Dermis microvascular lymphatic vessel endothelial cell (primary cell): Measurements from ENCODE around the gene VPS25. TPM values are rescaled to one million over a fixed set of nuclear protein-coding genes. Genes with fewer than 3 reads are reported as not detected.
A peak's percentile ranks its signal among the peaks of the same experiment; 100 is the strongest.
"Not testable (repeated sequence)": the region's sequence is repeated elsewhere in the genome, so short reads cannot be mapped to it uniquely, and the experiment has no call there.

Source experiments
- DNase-seq, 2 donors: peaks; one replicate each; pipeline versions ENCODE4 v3.0.0 to v3.0.0-alpha.2; 2010; ENCODE audit warnings: low read depth in 2 of 2
- total RNA-seq: library from RNA; depleted of rRNA; stranded (reverse); fragments of >200 nt; gene quantifications from 2 replicates; pipeline ENCODE4 v1.2.1, GENCODE V29; 2014

The VPS25 gene
- total RNA-seq = 39.2 and 48.3 TPM in 2 replicates

- peak; percentile 52 to 64 for DNase-seq
Measured at GRCh38 chr17:42773290-42774035, at the start of gene VPS25. TSS of gene VPS25 (plus strand) at chr17:42773449. CDS start at chr17:42773476, 27 bp downstream.

- DNase-seq = no peak
Measured at GRCh38 chr17:42723636-42724035, 49.6 kb upstream of the VPS25 start.

- DNase-seq = no peak
Measured at GRCh38 chr17:42725143-42725542, 48.1 kb upstream of the VPS25 start.

- no peak for DNase-seq
Measured at GRCh38 chr17:42740699-42741098, 32.5 kb upstream of the VPS25 start.

DNA sequence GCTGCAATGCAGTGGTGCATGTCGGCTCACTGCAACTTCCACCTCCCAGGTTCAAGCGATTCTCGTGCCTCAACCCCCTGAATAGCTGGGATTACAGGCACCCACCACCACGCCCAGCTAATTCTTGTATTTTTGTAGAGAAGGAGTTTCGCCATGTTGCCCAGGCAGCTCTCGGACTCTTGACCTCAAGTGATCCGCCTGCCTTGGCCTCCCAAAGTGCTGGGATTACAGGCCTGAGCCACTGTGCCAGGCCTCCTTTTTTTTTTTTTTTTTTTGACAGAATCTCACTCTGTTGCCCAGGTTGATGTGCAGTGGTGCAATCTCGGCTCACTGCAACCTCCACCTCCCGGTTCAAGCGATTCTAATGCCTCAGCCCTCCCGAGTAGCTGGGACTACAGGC lies 30.3 kb upstream of the VPS25 start:
- not testable (repeated sequence) for DNase-seq

- peak in 1 of 2 donors; percentile 35 for DNase-seq
Measured at GRCh38 chr17:42743595-42744282, 29.5 kb upstream of the VPS25 start.

DNA sequence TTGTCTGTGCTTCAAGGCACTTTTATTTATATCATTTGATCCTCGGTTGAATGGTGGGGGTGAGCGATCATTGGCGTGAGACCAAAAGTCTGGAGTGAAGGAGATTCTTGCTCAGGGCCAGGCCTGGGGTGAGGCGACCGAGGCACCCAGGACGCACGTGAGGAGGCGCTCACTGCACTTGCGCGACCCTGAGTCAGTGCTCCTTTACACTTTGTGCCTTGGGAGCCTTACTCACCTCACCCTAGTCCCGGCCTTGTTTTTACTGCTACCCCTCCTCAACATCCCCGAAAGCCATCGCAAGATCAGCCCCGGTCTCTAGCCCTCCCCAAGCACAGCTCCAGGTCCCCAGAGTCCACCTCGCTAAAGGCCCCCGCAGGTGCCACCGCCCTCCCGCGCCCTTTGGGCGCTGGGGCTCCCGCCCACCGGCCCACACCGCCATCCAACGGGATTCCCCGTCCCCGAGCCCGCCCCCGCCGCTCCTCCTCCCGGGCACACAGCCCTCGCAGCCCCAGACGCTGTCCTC lies 28.9 kb upstream of the VPS25 start:
- peak in 1 of 2 donors; percentile 80 for DNase-seq

- peak; percentile 72 to 92 for DNase-seq
Measured at GRCh38 chr17:42744806-42745617, 28.2 kb upstream of the VPS25 start, which contains the start of gene EZH1. TSS of gene EZH1 (minus strand) at chr17:42745040. CDS start at chr17:42728941, 16,099 bp downstream.

DNA sequence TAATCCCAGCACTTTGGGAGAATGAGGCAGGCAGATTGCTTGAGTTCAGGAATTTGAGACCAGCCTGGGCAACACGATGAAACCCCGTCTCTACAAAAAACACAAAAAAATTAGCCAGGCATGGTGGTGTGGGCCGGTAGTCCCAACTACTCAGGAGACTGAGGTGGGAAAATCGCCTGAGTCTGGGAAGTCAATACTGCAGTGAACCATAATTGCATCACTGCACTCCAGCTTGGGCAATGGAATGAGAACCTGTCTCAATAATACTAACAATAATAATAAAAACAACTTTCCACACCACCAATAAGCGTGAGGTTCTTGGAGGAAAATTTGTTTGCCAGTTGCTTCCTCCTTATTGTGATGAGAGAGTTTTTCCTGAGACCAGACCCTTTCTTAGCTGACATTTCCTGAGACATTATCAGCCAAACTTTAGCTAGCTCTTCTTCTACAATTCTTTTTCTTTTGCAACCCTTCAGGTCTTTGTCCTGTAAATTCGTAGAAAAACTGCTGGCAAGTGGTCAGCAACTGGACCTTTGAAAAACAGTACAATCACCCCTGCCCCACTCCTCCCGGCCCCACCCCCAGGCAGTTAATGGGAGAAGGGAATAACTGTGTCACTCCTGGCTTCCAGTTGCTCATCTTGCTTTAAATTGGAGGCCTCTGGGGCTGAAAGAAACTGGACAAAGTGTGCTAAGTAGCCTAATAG lies 24.9 kb upstream of the VPS25 start:
- peak in 1 of 2 donors; percentile 5 for DNase-seq

- DNase-seq = no peak
Measured at GRCh38 chr17:42748908-42749798, 24.1 kb upstream of the VPS25 start.

DNA sequence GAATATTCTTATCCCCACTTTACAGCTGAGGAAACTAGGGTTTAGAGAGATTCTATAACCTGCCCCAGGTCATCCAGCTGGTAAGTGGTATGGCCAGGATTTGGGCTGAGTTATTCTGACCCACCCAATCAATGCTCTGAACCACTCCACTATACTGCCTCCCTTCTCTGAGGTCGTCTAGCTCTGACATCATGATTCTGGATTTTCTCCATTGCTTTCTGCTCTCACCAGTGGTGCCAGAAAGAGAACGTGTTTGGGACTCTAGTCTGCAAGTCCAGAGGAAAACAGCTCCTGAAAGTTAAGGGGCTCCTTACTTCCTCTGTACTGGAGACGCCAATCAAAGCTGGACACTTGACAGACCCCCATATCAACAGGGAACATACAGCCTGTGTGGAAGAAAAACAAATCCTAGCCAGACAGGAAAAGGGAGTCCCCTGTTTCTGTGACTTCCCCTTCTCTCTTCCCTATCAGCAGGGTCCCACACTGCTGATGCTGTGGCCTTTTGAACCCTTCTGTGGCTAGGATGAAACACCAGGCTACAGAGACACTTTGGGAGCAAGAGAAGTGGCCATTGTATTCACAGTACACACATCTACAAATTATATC lies 22.4 kb upstream of the VPS25 start:
- peak; percentile 62 to 71 for DNase-seq

DNA sequence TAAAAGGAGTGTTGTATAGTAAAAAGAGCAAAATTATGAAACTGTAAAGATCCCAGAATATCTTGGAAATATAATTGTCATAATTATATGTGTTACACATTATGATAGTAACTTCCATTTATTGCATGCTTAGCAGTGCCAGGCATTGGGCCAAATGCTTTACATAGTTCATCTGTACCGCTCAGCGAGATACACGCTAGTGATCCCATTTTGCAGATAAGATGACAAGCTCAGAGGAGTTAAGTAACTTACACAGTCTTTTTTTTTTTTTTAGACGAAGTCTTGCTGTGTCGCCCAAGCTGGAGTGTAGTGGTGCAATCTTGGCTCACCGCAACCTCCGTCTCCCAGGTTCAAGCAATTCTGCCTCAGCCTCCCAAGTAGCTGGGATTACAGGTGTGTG lies 21.6 kb upstream of the VPS25 start:
- DNase-seq = no peak

DNA sequence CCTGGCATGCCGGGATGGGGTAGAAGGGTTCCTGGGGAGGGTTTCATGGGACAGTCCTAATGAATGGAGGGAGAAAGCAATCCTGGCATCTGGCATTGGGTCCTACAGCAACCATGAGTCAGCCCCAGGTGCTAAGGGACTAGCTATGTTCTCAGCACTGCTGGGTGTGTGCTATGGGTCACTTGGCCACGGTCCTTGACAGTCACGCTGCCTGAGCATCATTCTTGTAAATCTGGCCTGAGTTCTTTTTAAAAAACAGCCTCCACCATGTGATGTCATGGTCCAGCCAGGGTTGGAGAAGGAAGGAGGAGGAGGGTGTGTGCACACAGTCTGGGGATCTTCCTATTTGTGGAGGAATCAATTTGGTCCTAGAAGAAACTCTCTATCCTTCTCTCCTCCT lies 18.5 kb upstream of the VPS25 start:
- no peak for DNase-seq

GRCh38 chr17:42759982-42760651 lies 13.1 kb upstream of the VPS25 start:
- peak in 1 of 2 donors; percentile 8 for DNase-seq

GRCh38 chr17:42760652-42761581 lies 12.3 kb upstream of the VPS25 start, which contains the start of gene RAMP2:
TSS of gene RAMP2 (plus strand) at chr17:42761227. CDS start at chr17:42761262, 35 bp downstream.
- DNase-seq = peak in 1 of 2 donors; percentile 43

DNA sequence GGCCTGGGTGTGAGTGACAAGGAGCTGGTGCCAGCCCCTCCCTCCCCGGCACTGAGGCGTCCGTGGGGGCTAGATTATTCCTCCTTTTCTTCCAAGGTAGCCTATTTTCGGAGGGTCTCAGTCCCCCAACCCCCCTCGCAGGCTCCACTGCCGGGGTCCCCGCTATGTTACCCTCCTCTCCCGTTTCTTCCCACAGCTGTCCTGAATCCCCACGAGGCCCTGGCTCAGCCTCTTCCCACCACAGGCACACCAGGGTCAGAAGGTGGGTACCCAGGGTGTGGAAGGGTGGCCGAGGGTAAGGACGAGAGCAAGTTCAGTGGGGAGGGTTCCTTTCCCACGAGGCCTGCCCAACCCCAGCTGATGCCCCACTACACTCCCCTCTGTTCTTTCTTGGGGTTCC lies 11.6 kb upstream of the VPS25 start:
- DNase-seq = no peak

DNA sequence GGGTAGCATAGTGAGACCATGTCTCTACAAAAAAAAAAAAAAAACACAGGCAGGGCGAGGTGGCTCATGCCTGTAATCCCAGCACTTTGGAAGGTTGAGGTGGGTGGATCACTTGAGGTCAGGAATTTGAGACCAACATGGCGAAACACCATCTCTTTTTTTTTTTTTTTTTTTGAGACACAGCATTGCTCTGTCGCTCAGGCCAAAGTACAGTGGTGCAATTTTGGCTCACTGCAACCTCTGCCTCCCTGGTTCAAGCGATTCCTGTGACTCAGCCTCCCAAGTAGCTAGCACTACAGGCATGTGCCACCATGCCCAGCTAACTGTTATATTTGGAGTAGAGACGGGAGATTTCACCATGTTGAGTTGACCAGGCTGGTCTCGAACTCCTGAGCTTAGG lies 7.1 kb upstream of the VPS25 start:
- no peak for DNase-seq

DNA sequence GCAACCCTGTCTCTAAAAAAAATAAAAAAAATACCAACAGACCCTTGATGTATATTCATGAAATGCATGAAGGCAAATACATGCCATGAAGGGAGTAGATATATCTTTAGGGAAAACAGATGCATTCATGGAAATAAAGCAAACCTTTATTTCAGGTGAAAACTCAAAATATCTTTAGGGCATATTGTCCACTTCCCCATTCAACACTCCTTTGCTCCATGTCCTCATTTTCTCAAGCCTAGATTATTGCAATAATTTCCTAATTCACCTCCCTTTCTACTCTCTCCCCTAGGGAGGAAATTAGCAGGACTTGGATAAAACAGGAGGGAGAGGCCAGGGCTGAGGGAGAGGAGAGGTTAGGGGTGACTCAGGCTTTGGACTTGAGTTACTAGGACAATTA lies 5.7 kb upstream of the VPS25 start:
- DNase-seq = no peak
